Nephron (organoid): ENCODE results near the gene RBM39.
A peak's percentile ranks its signal among the peaks of the same experiment; 100 is the strongest.
"Not testable (repeated sequence)": the region's sequence is repeated elsewhere in the genome, so short reads cannot be mapped to it uniquely, and the experiment has no call there.

Experiments used
- H3K27ac Mint-ChIP-seq, 3 experiments: 2 replicates each; pipeline ENCODE4 v1.8.0; 2020; ENCODE audit warnings: mixed read lengths in 3 of 3, mild to moderate bottlenecking in 2 of 3, moderate library complexity in 1 of 3
- H3K27me3 Mint-ChIP-seq: 2 replicates; pipeline ENCODE4 v1.8.0; 2021; ENCODE audit warnings: low read depth, mild to moderate bottlenecking, moderate library complexity, mixed read lengths
- H3K36me3 Mint-ChIP-seq: 2 replicates; pipeline ENCODE4 v1.8.0; 2020; ENCODE audit warnings: low read depth, mixed read lengths
- H3K4me1 Mint-ChIP-seq: 2 replicates; pipeline ENCODE4 v1.8.0; 2020; ENCODE audit warnings: mixed read lengths
- H3K4me3 Mint-ChIP-seq, 3 experiments: 2 replicates each; pipeline ENCODE4 v1.8.0; 2020; ENCODE audit warnings: mild to moderate bottlenecking in 3 of 3, mixed read lengths in 3 of 3, moderate library complexity in 2 of 3
- H3K9me3 Mint-ChIP-seq: 2 replicates; pipeline ENCODE4 v1.8.0; 2020; ENCODE audit warnings: mixed read lengths
- CTCF ChIP-seq, 3 experiments: fragments of 200-600 bp; sonication (generic); IDR thresholded peaks; one replicate each; pipeline ENCODE4 v1.5.0; 2021; ENCODE audit warnings: antibody characterized with exemption in 3 of 3; ENCODE audit not compliant: unreplicated experiment in 3 of 3

RBM39 gene

GRCh38 chr20:35771367-35771688, 29.3 kb upstream of the RBM39 start:
- Mint-ChIP-seq H3K4me3 (peak overlapping the region; percentile 74 to 88 (median 84)), H3K9me3 (peaks cover 2% of the 10 kb centered on the region), H3K4me1 (peaks cover 48% of the 10 kb centered on the region), H3K36me3 (peaks cover 13% of the 10 kb centered on the region), H3K27ac (peak overlapping the region; percentile 85 to 96 (median 88)), H3K27me3 (no peaks in the 10 kb centered on the region)
- TF ChIP-seq CTCF (IDR thresholded peaks at IDR 0.05; ENCODE audit: unreplicated experiment in 3 of 3), result no peak

- peaks cover 2% of the 10 kb centered on the region for H3K36me3 Mint-ChIP-seq
- H3K4me3 Mint-ChIP-seq, result peak overlapping the region; percentile 0 to 26 (median 8)
- H3K9me3 Mint-ChIP-seq, result peaks cover 2% of the 10 kb centered on the region
- peak overlapping the region; percentile 90 to 94 (median 90) for H3K27ac Mint-ChIP-seq
- TF ChIP-seq CTCF (IDR thresholded peaks at IDR 0.05; ENCODE audit: unreplicated experiment in 3 of 3), result no peak
- peaks cover 4% of the 10 kb centered on the region for H3K27me3 Mint-ChIP-seq
- peaks cover 39% of the 10 kb centered on the region for H3K4me1 Mint-ChIP-seq
Measured at GRCh38 chr20:35768731-35769664, 26.9 kb upstream of the RBM39 start.

GRCh38 chr20:35767683-35768481, 25.8 kb upstream of the RBM39 start:
- peaks cover 4% of the 10 kb centered on the region for H3K27me3 Mint-ChIP-seq
- H3K27ac Mint-ChIP-seq, result peak overlapping the region; percentile 90 to 94 (median 90)
- H3K4me3 Mint-ChIP-seq, result peak overlapping the region in 1 of 3 experiments; percentile 18
- no peak for TF ChIP-seq CTCF (IDR thresholded peaks at IDR 0.05; ENCODE audit: unreplicated experiment in 3 of 3)
- peaks cover 2% of the 10 kb centered on the region for H3K9me3 Mint-ChIP-seq
- peaks cover 28% of the 10 kb centered on the region for H3K4me1 Mint-ChIP-seq
- no peaks in the 10 kb centered on the region for H3K36me3 Mint-ChIP-seq

GRCh38 chr20:35766843-35767242, 24.8 kb upstream of the RBM39 start:
- Mint-ChIP-seq H3K27ac (peak overlapping the region in 1 of 3 experiments; percentile 42), H3K9me3 (peaks cover 2% of the 10 kb centered on the region), H3K4me3 (no peak overlapping the region), H3K27me3 (peaks cover 4% of the 10 kb centered on the region), H3K36me3 (no peaks in the 10 kb centered on the region), H3K4me1 (peaks cover 27% of the 10 kb centered on the region)
- no peak for TF ChIP-seq CTCF (IDR thresholded peaks at IDR 0.05; ENCODE audit: unreplicated experiment in 3 of 3)

- peaks cover 18% of the 10 kb centered on the region for H3K4me1 Mint-ChIP-seq
- not testable (repeated sequence) for H3K4me3 Mint-ChIP-seq, H3K27ac Mint-ChIP-seq, H3K36me3 Mint-ChIP-seq, H3K9me3 Mint-ChIP-seq, H3K27me3 Mint-ChIP-seq
Measured at GRCh38 chr20:35764936-35765335, 22.9 kb upstream of the RBM39 start.

GRCh38 chr20:35762461-35762860, 20.4 kb upstream of the RBM39 start:
- Mint-ChIP-seq H3K4me1 (no peaks in the 10 kb centered on the region), H3K4me3 (no peak overlapping the region), H3K36me3 (no peaks in the 10 kb centered on the region), H3K9me3 (no peaks in the 10 kb centered on the region), H3K27me3 (peaks cover 4% of the 10 kb centered on the region), H3K27ac (no peak overlapping the region)
- no peak for TF ChIP-seq CTCF (IDR thresholded peaks at IDR 0.05; ENCODE audit: unreplicated experiment in 3 of 3)

GRCh38 chr20:35761548-35761947, 19.5 kb upstream of the RBM39 start:
- not testable (repeated sequence) for H3K4me1 Mint-ChIP-seq, H3K4me3 Mint-ChIP-seq, H3K27ac Mint-ChIP-seq

More at GRCh38 chr20:35761548-35761947, 19.5 kb upstream of the RBM39 start:
- H3K36me3 Mint-ChIP-seq, H3K9me3 Mint-ChIP-seq, H3K27me3 Mint-ChIP-seq: not testable (repeated sequence)
